D721Med (cell line): Measurements from ENCODE around the gene HEPHL1.

Source experiments
- DNase-seq: peaks from one replicate; pipeline ENCODE4 v3.0.0; 2011; ENCODE audit warnings: low spot score; ENCODE audit not compliant: insufficient read length
- FAIRE-seq: peaks from 2 replicates; lab custom pipeline; 2011; peaks lifted over from hg19 to GRCh38; lab: Jason Lieb, UNC
- TF ChIP-seq, protein P1 (sequence below): IDR thresholded peaks from 2 replicates; pipeline ENCODE4 v1.5.1; 2012; ENCODE audit warnings: mild to moderate bottlenecking, control low read depth; ENCODE audit not compliant: insufficient read depth; ENCODE audit errors: missing control alignments

Gene HEPHL1

DNA sequence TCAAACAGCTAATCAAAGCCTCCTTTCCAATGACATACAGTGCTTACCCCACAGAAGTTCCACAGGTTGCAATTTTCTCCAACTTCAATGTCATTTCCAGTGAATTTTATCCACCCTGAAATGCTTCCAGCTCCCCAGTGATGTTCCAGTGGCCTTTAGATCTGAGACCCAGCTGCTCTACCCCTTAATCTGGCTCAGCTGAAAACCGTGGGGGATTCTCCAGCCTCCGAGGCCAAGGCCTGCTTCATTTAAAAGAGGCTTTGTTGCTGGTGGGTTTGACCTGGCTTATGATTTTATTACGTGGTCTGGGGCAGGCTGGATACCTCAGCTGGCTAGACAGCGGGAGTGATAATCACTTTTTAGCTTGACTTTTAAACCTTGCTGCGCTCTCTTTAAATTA, 10.9 kb downstream of the HEPHL1 start:
- no peak for DNase-seq
- TF ChIP-seq, protein P1, sequence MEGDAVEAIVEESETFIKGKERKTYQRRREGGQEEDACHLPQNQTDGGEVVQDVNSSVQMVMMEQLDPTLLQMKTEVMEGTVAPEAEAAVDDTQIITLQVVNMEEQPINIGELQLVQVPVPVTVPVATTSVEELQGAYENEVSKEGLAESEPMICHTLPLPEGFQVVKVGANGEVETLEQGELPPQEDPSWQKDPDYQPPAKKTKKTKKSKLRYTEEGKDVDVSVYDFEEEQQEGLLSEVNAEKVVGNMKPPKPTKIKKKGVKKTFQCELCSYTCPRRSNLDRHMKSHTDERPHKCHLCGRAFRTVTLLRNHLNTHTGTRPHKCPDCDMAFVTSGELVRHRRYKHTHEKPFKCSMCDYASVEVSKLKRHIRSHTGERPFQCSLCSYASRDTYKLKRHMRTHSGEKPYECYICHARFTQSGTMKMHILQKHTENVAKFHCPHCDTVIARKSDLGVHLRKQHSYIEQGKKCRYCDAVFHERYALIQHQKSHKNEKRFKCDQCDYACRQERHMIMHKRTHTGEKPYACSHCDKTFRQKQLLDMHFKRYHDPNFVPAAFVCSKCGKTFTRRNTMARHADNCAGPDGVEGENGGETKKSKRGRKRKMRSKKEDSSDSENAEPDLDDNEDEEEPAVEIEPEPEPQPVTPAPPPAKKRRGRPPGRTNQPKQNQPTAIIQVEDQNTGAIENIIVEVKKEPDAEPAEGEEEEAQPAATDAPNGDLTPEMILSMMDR: no peak
- no peak for FAIRE-seq

DNA sequence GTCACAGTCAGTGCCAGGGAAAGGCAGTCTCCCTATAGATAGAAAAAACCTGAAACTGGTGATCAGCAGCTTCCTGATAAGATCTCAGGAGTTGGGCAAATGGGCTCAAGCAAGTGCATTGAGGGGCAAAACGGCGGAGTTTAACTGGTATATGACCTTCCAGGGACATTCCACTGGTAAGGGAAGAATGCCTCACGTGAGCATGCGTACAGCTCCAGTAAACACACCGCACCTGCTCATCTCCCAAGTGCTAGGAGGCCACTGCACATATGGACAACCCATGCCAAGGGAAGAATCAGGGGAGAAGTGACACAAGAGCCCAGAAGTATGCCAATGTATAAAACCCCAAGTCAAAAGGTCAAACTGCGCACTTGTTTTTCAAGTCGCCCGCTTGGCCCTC, 11.6 kb downstream of the HEPHL1 start:
- FAIRE-seq: no peak
- TF ChIP-seq, protein P1: no peak

DNA sequence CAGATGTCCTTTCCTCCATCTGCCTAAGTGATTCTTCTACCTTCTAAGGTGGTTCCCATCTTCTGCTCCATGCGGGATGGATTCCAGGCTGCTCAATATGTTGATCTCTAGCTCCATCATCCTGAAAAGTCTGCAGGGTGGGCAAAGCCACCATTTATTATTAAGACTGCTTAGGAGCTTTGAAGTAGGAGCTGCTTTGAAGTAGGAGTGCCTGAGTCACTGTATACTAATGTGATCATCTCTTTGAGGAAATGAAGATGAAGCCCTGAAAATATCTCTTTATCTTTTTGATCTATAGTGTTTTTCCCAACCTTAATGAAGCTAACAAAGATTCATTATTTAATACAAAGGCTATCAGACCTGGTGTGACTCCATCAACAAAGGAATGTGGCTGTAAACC, 13.1 kb downstream of the HEPHL1 start:
- FAIRE-seq (no peak), DNase-seq (no peak)
- TF ChIP-seq, protein P1: no peak

More for the DNA sequence above, 11.6 kb downstream of the HEPHL1 start:
- DNase-seq: no peak

DNA sequence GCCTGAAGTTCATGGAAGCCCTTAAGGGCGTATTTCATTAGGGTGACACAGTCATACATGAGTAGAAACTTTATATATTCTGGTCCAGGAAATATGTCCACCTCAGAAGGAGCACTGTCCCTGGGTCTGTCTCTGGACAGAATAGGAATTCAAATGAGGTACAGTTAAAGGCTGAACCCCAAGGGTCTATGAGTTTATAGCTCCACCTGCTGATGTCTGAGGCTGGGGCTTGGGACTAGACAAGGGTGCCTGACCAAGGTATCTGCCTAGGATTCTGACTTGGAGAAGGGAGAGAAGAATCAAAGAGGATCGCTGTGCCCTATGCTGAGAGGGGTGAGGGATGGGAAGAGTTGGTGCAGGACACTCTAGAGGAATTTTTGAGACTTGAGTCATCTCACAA, 14.9 kb downstream of the HEPHL1 start:
- no peak for DNase-seq
- TF ChIP-seq, protein P1: no peak
- no peak for FAIRE-seq

DNA sequence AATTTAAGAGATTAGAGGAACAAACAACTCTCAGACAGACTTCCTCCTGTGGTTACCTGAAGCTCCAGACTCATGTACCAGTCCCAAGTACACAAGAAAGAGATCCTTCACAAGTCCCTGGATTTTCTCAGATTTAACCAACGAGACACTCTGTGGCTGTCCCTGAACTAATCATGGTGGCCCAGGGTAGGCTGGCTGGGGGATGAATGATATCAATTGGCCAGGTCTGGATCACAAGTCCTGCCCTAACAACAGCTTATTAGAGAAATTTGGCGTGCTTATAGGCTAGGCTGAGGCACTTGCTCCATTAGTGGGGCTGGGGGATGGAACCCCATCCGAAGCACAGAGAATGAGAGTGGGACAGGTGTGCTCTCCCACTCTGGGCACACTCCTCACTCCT, 22.1 kb downstream of the HEPHL1 start:
- TF ChIP-seq, protein P1: no peak
- DNase-seq: no peak
- no peak for FAIRE-seq

DNA sequence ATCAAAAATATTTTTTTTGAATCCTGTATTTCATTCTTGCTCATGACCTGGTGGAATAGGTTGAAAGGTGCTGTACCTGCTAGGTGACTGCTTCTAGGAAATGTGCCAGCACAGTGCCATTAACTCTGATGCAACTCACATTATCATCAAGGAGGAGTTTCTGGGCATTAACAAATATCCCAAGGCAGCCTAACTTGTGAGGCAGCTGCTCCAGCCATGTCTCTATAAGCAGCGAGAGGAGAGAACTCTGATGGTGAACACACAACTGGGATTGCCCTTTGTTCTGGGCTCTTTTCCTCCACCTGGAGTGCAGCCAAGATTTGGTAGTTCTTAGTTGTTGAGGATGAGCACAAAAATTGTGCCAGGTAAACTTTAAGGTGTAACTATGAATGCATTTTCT, 25.6 kb downstream of the HEPHL1 start:
- DNase-seq: no peak
- no peak for FAIRE-seq
- TF ChIP-seq, protein P1: no peak

DNA sequence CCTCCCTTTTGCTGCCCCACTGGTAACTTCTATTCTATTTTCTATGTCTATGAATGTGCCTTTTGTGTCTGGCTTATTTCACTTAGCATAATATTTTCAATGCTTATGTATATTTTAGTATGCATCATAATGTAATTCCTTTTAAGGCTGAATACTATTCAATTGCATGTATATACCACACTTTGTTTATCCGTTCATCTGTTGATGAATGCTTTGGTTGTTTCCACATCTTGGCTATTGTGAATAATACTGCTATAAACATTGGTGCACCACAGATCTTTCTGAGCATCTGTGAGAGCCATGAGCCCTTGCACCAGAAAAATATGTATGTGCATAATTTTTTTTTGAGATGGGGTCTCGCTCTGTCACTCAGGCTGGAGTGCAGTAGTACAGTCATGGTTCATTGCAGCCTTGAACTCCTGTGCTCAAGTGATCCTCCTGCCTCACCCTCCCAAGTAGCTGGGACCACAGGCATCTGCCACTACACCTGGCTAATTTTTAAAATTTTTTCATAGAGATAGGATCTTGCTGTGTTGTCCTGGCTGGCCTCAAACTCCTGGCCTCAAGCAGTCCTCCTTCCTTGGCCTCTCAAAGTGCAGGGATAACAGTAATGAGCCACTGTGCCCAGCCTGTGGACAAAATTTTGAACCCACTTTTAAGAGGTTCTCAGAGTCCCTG, 27.0 kb downstream of the HEPHL1 start:
- no peak for DNase-seq
- FAIRE-seq: no peak
- TF ChIP-seq, protein P1: no peak
